Tongue (tissue), 2 donors: ENCODE measurements around the gene BRD3OS. TPM values are rescaled to one million over a fixed set of nuclear protein-coding genes. Genes with fewer than 3 reads are reported as not detected.

Experiments
- DNase-seq: peaks from one replicate; pipeline ENCODE4 v3.0.0-alpha.2; 2015
- total RNA-seq: library from RNA; depleted of rRNA; stranded (reverse); fragments of >200 nt; gene quantifications from one replicate; pipeline ENCODE4 v1.2.3, GENCODE V29; 2014

BRD3OS gene
- total RNA-seq, 1 donor from 2014 or later = 11.1 TPM

DNA sequence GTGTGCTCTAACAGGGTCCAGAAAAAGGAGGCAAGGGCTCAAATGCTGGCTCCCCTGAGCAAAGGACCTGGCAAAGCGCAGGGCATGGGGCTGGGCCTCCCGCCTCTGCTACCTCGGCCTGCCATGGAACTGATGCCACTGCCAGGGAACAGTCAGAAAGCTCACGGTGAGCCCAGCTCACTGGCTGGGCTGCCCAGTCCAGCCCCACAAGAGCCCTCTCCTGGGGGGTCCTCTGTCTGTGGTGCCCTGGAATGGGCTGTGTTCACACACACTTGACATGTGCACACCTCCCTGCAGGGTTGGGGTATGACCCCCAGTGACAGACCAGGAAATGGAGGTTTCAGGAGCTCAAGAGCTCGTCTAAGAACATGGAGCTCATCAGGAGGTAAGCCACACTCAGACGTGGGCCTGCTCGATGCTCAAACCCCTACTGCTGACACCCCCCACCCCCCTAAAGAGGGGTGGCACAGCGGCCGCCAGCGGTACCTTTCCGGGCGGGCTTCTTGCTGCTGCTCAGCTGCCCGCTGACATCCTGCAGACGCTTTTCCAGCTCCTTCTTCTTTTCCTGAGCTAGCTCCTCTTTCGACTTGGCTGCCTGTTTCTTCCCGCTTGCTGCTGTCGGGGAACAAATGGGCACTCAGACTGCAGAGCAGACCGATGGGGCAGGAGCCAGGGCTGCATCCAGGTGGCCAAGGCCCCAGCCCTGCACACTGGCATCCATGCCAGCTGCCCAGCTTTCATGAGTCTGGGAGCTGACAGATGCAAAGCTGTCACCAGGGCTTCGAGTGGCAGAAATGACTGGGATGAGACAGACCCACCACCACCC, 9.1 kb downstream of the BRD3OS start:
- no peak for DNase-seq

DNA sequence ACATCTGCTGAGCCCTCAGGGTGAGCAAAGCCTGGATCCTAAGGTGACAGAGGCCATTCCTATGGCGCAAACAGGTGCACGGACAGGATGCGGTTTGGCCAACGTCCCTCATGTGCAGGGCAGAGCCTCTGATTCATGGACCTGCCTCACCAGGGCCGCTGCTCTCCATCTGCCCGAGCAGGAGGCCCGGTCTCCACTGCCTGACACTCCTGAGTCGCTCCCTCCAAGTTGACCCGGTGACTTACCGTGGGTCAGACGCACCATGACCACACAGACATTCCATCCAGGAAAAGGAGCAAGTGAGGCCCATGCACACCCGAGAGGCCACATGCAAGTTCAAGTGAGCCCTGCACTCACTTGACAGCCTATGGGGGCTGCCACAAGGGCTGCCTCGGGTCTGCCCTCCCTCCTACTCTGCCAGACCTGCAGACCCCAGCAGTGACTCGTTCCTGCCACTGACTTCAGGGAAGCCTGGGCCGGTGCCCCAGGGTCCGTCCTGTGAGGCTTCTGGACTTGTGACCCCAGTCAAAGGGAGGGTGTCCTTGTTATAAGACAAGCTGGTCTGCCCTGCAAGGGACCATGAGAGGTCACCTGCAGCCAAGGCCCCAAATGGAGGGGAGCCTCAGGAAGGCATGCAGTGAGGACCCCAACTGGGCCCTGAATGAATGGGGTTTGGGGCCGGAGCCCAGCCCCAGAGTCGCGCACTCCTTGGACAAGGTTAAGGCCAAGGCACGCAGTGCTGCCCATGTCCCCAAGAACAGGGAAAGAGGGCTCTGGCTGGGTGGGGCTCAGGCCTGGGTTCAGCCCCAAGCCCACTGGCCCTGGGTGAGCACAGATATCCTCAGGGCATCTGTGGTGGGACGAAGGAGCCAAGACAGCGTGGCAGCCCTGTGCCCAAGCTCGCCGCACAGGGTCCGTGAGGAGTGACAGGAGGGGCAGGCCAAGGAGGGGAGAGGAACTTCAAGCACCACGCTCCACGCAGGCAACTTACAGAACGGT, 10.1 kb downstream of the BRD3OS start:
- DNase-seq = no peak

DNA sequence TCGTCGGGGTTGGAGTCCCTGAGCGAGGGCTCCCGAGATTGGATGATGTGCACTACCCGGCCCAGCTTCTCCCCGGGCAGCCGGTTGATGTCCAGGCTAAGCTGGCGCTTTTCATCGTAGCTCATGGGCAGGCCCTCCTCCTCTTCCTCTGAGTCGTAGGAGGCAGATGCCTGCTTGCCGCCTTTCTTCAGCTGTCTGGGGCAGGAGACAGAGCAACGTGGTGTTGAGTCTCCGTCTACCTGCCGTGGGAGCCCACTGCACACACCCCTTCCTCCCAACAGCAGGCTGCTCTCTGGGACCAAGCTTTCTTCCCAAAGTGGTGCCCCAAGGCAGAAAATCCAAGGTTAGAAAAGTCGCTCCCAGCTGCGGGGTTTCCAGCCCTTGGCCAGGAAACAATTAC, 10.8 kb downstream of the BRD3OS start:
- DNase-seq = no peak

DNA sequence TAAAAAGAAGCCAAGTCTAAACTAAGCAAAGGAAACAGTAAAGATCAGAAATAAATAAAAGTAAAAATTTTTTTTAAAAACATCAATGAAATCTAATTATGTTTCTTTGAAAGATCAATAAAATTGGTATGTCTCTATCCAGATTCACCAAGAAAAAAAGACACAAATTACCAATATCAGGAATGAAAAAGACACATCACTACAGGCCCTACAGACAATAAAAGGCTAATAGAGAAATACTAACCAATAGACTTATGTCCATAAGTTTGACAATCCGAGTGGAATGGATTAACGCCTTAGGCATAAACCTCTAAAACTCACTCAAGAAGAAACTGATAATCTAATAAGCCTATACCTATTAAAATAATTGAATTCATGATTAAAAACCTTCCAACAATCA, 12.4 kb downstream of the BRD3OS start:
- no peak for DNase-seq

DNA sequence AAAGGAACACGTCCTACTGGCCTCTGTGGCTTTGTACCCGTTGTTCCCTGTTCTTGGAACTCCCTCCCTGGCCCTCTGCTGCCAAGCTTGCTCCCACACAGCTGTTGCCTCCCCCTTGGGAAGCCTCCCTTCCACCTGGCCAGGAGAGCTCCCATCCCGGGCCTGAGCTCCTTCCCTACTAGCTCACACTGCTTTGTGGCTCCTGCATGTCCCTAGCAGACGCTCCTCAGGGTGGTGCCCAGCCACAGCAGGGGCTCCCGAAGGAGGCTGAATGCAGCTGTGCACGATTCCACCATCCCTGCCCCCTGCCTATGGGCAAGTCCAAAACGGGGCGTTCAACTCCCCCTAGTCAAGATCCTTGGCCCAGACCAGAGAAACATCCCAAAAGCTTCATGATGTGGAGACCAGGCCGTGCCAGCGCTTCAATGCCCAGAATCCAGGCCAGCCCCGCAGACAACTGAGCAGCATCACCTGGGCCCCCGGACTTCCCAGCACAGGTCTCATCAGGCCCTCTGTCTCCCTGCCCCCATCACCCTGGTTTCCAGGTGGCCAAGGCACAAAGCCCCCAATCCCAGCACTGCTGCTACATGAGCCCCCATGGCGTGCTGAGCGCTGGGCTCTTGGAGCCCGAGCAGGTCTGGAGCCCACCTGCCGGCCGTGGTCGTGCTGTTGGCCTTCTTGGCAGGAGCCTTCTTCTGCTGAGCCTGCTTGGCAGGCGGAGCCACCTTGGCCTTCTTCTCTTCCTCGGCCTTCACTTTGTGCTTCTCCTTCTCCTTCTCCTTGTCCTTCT, 14.3 kb downstream of the BRD3OS start:
- DNase-seq = no peak

DNA sequence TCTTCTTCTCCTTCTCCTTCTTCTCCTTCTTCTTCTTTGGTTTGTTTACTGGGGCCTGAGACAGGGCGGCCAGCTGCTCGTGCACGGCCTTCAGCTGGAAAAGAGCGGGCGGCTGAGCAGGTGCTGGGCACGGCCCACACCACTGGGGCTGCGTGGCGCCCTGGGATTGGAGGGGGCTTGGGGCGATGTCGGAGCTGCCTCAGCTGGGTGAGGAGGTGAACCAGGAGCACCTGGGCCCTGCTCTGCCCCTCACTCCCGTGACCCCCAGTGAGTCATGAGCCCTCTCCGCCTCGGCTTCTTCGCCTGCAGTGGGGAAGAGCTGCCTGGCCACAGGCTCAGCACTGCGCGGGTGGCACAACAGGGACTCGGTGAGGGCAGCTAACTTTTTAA, 14.9 kb downstream of the BRD3OS start:
- no peak for DNase-seq

DNA sequence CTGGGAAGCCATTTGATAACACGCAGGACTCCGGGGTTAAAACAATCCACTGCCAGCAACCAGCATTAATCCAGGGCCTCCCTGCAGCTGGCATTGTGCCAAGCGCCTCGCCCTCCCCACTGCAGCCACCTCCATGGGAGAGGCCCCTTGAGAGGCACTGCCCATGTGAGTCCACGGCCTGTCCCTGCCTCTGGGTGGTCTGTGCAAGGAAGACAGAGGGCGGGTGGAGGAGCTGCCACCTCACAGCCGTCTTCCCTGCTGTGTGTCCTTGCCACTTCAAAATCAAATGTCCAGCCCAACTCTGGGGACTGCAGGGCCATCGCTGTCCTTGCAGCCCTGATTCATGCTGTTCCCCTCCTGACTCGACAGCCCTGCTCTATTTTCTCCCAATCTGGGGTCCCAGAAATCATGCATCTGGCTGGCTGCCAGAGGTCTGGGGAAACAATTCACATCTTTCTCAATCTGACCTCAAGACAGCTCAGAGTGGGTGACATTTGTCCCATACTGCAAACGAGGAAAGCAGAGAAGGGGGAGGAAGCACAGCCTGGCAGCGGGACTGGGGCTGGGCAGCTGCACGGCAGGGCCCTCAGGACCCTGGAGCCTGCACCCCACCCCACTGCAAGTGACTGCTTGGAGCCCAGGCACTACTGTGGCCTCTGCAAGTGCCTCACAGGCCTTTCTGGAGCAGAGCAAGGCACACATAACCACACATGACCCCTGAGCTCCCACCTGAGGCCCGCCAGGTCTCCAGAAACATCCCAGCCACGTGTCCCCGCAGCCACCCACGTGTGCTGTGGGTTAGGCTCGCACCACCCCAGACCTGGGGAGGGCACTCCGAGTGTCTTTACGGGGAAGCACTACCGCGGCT, 15.7 kb downstream of the BRD3OS start:
- DNase-seq = no peak

DNA sequence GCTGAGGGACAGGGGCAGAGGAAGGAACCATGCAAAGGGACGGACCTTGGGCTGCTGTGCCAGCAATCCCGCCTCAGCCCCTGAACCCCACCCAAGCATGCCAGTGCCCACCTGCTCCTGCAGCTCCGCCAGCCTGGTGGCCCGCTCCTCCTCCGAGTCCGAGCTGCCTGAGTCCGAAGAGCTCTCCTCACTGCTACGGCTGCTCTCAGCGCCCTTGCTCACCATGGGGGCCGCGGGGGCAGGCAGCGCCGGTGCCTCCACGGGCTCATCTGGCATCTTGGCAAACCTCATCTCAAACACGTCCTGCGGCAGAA, 16.3 kb downstream of the BRD3OS start:
- DNase-seq = no peak

DNA sequence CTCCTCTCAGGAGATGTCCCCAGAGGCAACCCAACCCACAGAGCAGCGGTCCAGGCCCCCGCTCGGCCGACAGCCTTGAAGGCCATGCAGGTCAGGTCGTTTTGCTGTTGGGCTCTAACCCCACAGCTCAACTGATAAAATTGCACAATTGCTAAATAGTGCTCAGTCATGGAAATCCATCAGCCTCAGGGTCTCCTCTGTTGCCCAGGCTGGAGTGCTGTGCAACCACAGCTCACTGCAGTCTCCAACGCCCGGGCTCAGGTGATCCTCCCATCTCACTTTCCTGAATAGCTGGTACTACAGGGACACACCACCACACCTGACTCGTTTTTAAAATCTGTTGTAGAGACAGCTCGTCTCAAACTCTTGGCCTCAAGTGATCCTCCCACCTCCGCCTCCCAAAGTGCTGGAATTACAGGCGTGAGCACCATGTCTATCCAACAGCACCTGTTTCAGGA, 18.3 kb downstream of the BRD3OS start:
- no peak for DNase-seq

DNA sequence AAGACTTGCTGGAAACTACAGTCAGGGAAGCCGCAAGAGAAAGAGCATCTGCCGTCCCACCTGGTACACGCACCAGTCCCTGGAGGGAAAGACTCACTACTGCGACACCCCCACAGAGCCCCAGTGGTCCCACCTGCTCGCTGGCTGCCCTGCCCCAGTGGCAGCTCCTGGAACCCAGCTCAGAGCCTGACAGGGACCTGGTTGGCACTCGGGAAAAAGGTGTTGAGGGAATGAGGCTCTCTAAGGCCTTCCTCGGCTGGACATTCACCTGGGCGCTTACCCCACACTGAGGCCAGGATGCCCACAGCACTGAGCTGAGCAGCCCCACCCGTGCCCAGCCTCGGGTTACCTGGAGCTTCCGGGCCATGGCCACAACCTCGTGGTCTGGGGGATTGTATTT, 19.7 kb downstream of the BRD3OS start:
- DNase-seq = no peak

DNA sequence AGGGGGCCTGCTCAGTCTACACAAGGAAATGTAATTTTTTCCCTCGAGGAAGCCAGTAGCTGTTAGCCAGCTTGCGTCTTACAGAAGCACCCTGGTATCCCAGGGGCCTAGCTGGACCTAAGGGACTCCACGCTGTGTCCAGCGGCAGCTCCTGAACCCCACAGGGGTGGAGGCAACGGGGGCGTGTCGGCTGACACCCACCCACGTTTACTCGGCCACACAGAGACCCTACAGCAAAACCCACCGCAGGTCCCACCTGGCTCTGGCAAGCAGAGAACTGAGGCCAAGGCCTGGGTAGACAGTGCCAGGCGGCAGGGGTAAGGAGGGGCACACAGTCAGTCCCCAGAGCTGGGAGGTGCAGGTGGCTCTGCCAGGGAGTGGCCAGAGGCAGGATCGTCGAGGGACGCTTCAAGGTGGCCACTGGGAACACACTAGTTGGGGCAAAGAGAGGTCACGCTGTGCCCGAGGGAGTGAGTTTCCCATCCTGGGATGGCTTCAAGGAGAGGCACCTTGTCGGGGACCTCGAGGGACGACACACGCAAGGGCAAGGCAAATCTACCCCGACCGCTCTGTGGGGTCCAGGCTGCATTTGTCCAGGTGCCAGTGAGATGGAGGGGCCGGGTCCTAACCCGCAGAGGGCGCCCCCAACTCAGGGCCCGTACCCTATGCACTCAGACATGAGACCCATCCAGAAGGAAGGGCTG, 20.7 kb downstream of the BRD3OS start:
- DNase-seq = no peak

DNA sequence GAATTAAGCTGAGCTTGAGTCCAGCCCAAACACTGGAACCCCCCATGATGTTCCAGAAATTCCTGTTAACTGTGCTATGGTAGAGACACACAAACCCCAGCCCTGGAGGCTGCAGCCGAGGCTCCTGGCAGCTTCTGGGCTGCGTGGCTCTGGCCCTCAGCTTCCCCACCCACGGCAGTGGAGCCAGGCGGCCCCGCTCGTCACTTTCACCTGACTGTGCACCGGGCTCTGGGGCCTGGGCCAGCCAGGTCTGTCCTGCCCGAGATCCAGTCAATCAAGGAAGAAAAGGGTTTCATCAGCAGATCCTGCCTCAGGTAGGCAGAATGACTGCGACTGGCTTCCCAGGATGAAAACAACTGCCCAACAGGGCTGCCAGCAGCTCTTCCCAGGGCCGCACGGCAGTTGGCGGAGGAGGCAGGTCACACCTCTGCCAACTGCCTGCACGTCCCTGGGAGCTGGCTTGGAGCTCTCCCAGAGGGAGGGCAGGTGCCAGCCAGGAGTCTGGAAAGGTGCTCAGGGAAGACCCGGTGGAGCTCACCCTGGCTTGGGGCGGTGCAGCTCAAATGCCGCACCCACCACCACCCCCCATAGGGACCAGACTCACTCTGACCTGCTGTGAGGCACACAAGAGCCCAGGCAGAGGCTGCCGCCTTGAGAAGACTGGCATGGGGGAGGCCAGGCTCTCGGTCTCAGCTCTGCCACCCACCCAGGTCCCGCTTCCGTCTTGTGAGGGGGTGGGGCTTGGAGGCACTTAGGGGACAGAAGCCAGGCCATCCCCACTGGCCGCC, 21.8 kb downstream of the BRD3OS start:
- DNase-seq = no peak

DNA sequence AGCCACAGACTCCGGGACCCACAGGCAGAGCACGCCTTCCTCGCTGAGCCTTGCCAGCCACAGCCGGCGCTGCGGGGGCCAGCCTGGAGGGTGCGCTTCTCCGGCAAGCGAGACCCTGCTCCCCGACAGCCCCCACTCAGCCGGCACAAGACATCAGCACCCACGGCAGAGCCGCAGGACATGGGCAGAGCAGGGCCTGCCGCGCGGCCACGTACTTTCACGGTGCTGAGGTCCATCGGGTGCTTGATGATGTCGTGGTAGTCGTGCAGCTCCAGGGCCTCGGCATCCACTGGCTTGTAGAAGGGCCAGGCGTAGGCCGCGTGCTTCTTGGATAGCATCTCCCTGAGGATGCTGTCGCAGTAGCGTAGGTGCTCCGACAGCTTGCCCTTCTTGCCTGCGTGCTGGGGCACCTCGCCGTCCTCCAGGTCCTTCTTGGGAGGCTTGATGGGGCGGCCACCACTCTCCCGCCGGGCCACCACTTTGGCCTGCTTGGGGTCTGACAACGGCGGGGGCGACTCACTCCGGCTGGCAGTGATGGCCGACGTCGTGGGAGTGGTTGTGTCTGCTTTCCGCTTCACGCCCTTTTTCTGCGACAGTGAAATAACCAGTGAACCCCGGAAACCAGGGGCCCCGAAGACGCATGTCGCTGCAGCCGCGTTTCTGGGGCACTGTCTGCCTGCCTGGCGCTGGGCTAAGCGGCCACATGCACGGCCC, 22.7 kb downstream of the BRD3OS start:
- no peak for DNase-seq

DNA sequence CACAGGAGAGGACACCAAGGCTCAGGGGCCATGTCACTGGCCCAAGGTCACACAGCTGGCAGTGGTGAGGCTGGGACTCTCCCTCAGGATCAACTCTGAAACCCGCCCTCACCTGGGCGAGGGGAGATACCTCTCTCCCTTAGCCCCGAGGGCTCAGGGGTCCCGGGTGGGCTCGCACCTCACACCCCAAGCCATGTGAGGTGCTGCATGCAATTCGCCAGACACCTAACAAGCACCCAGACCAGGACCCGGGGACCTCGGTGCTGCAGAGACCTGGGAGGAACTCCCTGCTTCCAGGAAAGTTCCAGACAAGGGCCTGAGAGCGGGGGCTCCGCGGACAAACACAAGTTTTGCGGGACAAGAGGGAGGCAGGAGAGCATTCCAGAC, 23.3 kb downstream of the BRD3OS start:
- no peak for DNase-seq

DNA sequence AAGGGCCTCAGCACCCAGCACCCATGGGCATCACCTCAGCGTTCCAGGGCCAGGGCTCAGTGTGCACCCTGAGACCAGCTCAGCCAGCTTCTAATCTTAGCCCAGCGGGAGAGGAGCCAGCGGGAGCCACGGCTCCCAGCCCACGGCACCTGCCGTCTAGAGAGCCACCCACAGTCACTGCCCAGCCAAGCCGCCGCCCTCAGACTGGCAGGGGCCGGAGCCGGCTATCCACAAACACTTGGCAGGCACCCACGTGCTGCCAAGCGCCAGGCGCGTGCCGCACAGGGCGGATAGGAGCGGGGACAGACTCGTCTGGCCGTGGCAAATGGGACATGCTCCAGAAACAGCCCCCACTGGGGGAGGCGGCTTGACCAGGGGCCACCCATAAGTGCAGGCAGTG, 24.0 kb downstream of the BRD3OS start:
- no peak for DNase-seq

DNA sequence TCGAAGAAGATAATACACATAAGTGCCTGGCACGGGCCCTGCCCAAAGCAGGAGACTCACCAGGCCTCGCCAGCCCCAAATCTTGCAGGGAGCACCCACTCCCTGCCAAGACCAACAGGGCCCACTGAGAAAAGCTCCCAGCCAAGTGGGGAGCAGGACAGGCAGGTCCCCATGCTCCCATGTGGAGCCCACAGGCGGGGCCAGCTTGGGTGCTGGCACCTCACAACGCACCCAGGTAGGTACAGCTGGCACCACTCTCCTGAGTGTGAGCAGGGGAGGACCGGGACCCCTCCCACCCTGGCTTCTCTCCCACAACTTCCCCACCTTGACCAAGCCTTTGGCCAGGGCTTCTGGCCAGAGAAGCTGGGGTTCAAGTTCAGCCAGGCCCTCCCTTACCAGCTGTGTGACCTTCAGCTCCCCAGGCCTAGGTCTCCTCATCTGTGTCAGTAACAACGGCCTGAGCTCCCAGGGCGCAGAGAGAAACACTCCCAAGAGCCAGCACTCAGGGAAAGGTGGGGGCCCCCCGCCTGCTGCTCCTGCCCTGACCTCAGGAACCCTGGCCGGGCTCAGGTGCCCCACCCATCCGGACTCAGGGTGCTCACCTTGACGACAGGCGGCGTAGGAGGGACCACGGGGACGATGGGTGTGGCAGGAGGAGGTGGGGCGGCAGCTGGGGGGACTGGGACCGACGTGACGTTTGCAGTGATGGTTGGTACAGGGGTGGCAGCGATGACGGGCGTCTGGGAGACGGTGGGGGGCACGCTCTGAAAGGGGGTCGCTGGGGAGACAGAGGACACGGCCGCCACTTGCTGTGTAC, 24.7 kb downstream of the BRD3OS start:
- DNase-seq = no peak

DNA sequence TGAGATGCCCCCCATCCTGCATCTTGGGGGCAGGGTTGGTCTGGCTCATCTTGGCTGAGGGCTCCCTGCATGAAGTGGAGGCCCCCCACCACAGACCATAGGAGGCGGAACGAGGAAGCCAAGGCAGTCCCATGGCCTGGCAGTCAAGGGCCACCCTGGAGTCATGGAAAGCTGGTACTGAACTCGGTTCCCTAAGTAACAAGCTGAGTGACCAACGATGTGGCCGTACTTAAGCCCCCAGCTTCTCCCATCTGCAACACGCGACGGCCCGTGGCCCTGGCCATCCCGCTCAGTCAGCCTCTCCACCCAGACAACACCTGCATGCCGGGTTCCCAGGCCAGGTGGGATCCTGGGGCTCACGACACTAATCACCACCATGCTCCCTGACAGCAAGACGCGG, 25.4 kb downstream of the BRD3OS start:
- no peak for DNase-seq

DNA sequence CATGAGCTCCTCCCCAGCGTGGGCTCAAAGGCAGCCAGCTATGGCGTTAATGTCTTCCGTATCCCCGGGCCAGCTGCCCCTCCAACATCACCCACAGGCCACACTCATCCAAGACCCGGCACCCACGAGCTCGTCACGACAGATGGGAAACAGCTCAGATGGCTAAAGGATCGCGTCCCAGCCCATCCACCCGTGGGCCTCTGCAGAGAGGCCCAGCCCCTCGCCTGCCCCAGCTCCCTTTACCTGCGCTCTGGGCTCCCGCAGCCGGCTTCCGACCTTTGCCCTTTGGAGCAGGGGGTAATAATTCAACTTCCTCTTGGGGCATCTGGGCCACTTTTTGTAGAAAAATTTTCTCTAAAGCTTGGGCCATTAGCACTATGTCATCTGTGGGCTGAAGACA, 26.0 kb downstream of the BRD3OS start:
- DNase-seq = no peak

DNA sequence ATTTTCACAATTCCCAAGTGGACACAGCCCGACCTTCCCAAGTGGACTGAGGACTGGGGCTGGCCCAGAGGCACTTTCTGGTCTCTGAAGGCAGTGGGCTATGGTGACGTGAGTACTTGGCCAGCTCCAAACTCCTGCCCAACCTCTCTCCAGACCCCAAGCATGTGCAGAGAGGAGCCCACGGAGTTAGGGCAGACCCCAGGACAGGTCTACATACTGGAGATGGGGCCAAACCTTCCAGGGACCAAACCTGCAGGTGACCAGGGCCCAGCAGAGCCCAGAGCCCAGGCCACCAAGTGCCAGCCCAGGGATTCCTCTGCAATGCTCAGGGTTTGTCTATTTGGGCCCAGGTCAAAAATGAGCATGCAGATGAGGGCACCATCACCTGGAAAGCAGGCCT, 27.2 kb downstream of the BRD3OS start:
- no peak for DNase-seq
